Right renal cortex interstitium (tissue), 3 donors: ENCODE results near the gene NSDHL. TPM values are rescaled to one million over a fixed set of nuclear protein-coding genes. Genes with fewer than 3 reads are reported as not detected.
"Not testable (repeated sequence)": the region's sequence is repeated elsewhere in the genome, so short reads cannot be mapped to it uniquely, and the experiment has no call there.

Source experiments
- DNase-seq, 3 donors: peaks; one replicate each; pipeline ENCODE4 v3.0.0-alpha.2; 2013; ENCODE audit warnings: low read depth in 3 of 3, low spot score in 2 of 3
- polyA plus RNA-seq, 3 donors: library from polyadenylated mRNA; unstranded; fragments of 120-200 nt; gene quantifications; one replicate each; pipeline ENCODE4 v1.2.1, GENCODE V29; 2013; ENCODE audit not compliant: insufficient read length in 3 of 3

Gene NSDHL
- 10 to 100 TPM; 30.8 to 31.8 (median 31.2) TPM for polyA plus RNA-seq

DNA sequence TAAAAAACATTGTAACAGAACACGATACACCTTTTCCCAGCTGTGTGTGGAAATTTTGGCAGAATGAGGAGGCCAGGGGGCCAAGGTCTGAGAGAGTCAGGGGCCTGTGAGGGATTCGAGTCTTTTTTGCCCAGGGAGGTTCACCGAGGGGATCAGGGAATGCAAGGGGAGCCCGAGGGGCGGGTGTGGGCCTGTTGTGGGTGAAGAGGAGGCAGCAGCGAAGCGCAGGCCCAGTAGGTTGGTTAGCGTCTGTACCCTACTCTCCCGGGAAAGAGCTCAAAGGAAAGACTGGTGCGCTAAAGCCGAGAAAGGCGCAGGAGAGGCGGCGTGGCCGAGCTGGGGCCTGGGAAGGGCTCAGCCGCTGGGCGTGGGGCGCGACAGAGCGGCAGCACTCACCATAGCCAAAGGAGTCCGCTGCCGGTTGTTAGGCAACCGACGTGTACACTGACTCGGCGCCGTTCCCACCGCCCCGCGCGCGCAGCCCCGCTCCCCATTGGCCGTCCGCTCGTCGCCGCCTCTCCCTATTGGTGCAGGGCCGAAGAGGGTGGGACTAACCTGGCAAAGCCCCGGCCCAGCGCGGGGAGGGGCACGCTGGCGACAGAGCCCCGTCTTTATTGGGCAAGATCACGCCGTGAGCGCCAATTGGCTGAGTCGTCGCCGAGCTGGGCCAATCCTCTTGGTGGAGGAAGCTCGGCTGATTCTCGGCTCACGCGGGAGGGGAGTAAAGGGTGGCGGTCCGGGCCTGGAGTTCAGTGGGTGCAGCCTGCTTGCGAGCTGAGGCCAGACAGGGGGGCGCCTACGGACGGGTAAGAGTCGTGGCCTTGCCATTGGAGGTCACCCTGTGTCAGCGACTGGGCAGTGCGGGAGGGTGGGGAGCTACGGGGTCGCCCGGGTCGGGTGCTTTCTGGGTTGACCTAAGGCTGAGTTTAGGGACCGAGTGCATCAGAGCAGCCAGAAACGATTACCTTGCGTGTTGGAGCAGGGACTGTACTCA, at the start of gene NSDHL, which contains the start of gene CETN2:
Gene NSDHL (plus strand): TSS at position 752 of the 994 bp plus-strand sequence. CDS start 15,262 bp downstream, outside the sequence.
Gene CETN2 (minus strand): TSS at position 446 of the 994 bp plus-strand sequence. CDS start 47 bp downstream, at position 399.
- DNase-seq = peak; percentile 65 to 87 (median 81)

DNA sequence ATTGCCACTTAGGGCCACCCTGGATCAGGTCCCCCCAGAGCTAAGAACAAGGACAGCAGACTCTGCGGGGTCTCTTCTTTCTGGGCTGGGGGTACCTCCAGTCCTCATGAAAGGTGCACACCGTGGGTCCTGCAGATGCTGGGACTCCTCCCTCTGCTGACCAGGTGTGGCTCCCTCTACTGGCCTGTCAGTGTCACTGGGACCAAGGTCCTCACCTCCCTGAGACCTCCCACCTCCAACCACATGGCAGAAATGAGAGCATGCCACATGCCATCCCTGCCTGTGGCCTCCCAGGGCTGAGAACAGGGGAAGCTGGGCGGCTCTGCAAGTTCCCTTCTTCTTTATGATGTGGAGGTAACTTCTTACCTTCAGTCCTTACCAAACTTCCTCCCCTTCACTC, 43.8 kb upstream of the NSDHL start:
- not testable (repeated sequence) for DNase-seq

DNA sequence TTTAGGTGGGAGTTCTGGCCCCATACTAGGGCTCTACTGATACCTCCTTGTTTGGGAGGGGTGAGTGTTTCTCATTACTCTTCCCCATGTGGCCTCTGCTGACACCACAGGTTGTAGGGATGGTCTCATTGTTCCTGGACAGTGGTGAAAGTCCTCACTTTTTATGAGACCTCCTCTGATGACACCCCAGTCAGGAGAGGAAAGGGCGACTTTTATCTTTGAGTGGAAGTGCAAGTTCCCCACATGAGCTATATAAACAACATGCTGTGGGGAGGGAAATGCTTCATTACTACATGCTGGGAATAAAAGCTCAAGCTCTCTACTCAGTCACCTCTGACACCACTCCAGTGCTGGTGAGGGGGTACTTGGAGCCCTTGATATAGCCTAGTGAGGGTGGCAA, 31.9 kb upstream of the NSDHL start:
- DNase-seq = no peak

DNA sequence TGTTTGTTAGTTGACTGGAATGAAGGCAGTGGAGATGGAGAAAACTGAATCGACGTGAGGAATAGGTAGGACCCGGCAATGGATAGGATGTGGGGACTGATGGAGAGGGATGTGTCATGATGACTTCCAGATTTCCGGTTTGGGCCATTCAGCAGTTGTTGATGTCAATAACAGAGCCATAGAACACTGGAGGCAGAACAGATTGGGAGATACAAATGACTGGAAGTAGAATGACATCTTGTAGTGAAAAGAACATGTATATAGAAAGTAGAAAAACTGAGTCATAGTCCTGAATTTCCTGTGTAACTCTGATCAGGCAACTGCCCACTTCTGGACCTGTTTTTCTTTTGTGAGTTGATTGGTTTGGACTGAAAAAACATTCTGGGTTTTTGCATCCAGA, 24.8 kb upstream of the NSDHL start:
- DNase-seq = no peak

DNA sequence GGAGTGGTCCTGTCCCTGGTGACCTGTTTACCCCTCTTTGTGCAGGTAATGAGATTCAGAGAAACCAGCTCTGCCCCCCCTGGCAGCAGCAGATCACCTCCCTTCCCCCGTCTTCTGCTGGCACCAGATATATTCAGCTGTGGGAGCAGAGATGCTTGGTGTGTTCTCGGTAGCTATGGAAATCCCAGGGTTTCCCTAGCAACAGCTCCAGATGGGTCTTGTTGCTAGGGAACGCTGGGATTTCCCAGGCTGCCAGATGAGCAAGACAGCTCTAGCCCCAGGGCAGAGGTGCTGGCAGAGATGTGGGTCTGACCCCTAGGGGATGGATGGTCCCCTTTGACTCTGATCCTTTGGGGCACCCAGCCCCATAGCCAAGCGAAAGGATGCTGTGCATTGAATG, 20.5 kb upstream of the NSDHL start:
- DNase-seq = no peak

DNA sequence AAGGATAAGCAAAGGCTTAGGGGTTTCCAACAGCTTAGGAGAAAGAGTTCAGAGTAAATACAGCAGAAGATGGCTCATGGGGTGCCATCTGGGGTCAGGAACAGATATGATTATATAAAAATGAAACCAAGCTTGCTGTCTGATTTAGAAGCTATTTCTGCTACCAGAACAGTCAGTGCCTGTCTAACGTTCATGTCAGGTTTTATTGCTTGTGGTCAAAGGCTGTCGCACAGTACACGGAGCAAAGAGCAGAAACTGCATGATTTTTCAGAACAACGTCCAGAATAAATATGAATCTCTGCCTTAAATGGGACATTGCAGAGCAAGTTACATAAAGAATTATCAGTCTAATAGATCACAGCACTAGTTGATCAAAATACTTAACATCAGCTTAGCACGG, 17.7 kb upstream of the NSDHL start:
- no peak for DNase-seq

DNA sequence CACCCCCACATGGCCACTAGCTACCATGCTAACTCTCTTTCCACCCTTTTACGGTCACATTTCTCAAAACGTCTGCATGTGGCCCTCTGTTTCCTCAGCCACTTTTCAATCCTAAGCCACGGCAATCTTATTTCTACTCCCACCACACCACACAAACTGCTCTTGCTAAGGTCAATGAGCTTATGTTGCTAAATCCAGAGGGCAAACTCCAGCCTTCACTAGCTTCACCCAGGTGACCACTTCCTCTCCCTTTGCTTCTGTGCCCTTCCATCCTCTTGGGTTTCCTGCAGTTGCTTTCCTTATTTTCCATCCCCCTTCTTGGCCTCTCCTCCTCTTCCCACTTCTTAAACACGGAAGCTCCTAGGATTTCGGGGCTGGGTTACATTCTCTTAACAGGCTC, 16.8 kb upstream of the NSDHL start:
- DNase-seq = no peak

DNA sequence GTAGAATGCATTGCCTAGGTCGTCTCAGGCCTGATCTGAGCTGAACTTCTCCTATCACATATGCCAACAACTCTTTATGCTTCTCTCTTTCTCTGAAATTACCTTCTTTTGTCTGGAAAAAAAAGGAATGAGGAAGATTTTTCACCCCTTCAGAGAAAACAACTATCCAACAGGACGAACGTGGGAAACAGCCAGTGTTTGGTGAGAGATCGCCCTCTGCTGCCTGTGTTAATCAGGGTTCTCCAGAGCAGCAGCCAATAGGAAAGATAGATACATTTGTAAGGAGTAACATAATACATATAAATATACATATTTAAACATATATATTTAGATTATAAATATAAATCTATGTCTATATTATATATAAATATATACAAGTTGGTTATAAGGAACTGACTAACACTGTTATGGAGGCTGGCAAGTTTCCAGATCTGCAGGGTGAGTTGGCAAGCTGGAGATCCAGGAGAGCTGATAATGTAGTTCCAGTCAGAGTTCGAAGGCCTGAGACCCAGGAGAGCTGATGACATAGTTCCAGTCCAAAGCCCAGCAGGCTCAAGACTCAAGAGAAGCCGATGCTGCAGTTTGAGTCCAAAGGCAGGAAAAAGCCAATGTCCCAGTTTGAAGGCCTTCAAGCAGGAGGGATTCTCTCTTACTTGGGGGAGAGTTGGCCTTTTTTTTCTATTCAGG, 13.6 kb upstream of the NSDHL start:
- no peak for DNase-seq

DNA sequence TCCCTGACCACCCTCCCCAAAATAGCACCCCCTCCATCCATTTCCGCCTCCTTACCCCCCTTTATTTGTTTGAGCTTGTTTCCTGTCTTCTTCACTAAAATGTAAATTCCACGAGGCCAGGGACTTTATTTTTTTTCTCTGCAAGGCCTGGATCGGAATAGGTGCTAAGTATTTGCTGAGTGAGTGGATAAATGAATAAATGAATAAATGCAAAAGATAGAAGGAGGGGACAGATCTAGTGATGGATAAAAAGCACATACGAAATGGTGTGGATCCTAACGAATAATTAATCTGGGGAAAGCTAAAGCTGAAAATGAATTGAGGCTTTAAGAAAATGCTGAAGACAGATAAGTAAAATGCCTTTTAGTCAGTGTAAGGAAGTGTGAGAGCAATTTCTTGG, 12.5 kb upstream of the NSDHL start:
- no peak for DNase-seq

DNA sequence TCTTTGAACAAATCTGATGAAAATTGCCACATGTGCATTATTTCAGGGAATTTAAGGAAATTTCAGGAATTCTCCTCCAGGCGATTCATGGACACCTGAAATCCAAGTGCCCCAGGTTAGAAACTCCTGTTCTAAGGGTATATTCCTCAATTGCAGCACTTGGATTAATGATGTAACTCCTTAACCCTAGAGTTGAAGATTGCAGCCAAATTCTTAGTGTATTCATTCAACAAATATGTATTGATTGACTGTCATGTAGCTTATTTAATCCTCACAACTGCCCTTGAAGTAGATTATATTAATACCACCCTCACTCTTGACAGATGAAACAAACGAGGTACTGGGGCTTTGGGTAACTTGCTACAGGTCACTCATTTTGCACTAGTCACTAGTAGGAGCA, 11.6 kb upstream of the NSDHL start:
- DNase-seq = no peak

DNA sequence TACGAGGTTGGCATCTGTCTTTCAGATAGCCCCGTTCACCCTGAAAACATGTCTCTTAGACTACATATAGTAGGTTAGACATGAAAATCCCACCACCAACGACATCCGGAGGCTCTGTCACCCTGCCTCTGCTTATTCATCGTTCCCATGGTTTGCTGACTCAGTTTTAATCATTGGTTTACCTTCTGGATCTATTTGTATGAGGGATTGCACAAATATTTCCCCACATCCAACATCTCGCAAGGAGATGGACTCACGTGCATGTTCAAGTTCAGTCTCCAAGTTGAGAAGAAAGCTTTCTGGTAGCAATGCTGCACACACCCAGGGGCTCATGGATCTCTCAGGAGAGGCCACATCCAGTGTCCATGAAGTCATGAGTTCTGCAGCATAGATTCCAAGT, 11.1 kb upstream of the NSDHL start:
- DNase-seq = no peak

DNA sequence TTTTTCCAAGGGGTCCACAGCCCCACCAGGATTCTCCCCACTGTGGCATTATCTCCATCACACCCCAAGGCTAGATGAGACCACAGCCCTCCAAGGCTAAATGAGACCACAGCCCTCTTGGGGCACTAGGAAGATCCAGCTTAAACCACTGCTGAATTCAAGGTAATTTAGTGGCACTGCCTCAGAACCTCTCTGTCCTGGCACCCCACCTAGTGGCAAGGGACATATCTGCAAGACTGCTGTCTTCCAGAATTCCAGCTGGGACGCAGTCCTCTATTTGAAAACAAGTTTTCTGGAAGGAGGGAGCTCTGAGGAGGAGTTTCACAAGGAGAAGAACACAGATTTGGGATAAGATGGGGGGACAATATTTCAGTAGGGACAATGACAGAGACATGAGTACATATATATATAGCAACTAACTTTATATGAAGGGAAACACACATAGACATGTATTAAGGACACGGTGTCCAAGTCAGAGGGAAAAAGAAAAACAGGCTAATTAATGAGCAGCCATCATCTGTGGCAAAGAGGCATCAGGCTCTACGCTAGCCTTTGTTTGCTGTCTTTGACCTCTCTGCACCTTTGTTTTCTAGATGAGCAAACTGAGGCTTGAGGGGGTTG, 9.6 kb upstream of the NSDHL start:
- no peak for DNase-seq

DNA sequence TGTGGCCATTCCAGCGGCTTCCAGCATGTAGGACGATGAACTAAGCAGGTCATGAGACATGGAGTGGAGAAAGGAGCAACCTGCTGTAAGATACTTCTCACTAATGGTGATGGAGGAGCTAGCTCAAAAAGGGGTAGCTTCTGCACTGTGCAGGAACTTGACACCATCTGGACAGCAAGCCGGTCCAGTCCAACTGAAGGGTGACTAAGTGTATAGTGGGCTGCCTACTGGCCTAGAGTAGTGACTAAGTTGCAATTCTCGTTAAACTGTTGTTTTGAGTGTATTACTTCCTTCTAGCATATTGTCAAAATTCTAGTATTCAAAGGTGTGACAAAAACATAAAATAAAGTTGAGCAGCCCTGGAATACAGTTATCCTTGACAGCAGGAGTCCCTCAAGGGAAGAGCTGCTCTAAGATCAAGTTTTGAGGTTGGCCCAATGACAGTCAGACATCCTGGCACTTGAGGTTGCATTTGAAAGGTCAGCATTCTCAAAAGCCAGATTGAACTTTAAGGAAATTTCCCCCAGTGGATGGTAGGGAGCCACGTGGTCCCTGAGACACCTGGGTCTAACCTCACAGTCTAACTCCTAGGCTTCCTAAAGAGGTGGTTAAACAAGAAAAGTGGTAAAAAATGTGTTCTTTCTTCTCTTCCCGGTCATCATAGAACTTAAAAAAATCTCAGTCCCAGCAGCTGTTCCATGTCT, 8.3 kb upstream of the NSDHL start:
- DNase-seq = no peak

DNA sequence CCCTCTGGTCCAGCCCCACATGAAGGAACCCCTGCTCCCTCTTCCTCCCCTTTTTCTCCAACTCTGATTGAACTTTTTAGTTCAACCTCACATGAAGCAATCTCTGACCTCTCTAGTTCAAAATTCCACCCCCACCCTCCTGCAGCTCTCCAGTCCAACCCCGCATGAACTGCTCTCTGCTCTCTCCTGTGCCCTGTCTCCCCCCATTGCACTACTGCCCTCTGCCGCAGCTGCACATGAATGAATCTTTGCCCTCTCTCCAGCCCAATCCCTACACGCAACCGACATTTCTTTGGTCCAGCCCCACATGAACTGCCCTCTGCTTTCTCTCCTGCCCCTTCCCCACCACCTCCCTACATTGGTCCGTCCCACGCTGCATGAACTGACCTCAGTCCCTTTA, 7.2 kb upstream of the NSDHL start:
- DNase-seq = no peak

DNA sequence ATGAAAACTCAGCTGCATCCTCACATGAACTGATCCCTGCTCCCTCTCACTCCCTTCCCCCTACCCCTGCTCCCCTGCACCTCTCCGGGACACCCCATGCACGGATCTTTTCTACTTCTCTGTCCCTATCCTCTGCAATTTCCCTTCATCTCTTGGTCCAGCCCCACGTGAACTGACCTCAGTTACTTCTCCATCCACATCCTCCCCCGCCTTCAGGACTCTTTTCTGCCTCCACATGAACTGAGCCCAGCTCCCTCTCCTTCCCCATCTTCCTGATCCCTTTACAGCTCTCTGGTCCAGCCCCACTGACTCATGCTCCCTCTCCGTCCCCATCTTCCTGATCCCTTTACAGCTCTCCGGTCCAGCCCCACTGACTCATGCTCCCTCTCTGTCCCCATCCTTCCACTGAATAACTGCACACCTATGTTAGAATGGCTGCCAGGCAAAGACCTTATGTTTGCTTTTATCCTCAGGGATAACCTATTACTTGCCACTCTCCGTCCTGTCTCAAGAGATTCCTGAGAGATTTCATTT, 6.0 kb upstream of the NSDHL start:
- no peak for DNase-seq

DNA sequence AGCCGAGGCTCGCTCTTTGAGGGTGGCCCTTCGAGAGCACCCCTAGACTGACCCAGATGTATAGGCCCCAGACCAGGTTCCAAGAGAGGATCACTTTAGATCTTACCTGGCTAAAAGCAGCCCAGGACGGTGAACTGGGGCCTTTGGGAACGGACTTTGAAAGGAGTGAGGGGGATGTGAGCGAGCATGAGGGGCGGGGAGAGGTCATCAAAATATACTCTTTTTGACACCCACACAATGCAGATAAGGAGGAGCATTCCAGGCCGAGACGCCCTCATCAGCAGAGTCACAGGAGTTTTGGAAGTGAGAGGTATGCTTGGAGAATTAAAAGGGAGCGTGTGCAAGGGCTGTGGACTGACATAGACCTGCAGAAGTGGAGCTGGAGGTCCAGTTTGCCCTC, 528 bp downstream of the NSDHL start:
- no peak for DNase-seq

DNA sequence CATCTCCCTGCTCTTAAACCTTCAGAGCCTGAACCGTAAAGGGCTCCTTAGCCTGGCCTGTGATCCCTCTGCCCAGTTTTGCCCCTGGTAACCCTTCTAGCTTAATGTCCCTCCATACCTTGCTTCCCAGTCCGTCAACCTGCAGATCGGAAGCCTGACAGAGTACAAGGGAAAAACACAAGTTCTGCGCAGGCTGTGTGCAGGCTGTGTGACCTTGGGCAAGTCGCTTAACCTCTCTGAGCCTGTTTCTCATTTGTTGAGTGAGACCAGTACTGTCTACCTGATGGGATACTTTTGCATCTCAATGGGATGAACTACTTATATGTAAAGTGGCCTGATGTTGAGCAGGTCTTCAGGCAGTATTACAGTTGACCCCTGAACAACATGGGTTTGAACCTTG, 1.7 kb downstream of the NSDHL start:
- DNase-seq = no peak

DNA sequence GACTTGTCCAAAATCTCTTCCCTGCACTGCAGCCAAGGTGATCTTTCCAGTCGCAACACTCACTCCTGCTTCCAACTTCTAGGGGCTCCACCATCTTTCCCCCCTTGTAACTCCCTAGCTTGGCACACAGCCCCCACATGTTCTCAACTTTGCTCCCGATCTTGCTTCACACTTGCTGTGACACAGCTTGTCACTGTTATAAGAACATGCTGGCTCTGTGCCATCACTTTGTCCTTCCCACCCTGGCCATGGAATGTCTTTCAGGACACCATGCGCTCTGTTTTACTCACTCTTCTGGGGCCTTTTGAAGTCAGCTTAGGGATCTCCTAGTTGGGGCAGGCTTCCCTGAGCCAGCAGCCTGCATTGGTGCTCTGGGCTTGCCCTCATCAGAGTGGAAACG, 2.5 kb downstream of the NSDHL start:
- DNase-seq = no peak

DNA sequence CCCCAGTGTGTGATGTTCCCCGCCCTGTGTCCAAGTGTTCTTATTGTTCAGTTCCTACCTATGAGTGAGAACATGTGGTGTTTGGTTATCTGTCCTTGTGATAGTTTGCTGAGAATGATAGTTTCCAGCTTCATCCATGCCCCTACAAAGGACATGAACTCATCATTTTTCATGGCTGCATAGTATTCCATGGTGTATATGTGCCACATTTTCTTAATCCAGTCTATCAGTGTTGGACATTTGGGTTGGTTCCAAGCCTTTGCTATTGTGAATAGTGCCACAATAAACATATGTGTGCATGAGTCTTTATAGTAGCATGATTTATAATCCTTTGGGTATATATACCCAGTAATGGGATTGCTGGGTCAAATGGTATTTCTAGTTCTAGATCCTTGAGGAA, 4.6 kb downstream of the NSDHL start:
- not testable (repeated sequence) for DNase-seq

DNA sequence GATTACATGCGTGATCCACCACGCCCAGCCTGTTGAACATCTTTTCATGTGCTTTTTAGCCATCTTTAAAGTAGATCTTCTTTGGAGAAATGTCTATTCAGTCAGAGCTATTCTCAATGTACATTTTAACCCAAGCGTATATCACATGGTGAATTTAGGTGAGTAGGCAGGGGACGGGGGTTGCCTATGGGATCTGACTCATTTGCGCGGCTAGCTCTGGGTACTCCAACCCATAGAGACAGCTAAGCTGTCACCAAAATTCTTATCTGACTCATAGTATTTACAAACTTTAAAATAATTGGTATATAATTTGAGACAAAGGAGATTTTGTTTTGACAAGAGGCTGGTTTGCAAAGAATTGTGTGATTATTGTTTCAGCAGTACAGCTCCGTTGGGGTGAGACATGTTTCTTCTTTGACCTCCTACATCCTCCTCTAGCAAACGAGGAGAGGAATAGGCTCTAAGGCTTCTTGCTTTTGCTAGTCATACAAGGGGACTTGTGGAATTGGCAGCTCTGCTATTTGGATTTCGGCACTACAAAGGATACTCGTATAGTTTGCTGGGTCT, 12.0 kb downstream of the NSDHL start:
- DNase-seq = no peak
